Peyer's patch (tissue), 4 donors: Measurements from ENCODE around the gene GUCY2D. TPM values are rescaled to one million over a fixed set of nuclear protein-coding genes. Genes with fewer than 3 reads are reported as not detected.
A peak's percentile ranks its signal among the peaks of the same experiment; 100 is the strongest.

Source experiments
- DNase-seq, 3 donors: peaks; one replicate each; pipeline ENCODE4 v3.0.0-alpha.2; 2017 to 2019
- H3K27ac ChIP-seq, 4 donors: fragments of 200-600 bp; sonication (generic); one replicate each; pipeline ENCODE4 v1.5.1; 2016 to 2019
- H3K27me3 ChIP-seq, 2 donors: fragments of 200-600 bp; sonication (generic); one replicate each; pipeline ENCODE4 v1.5.1; 2019
- H3K36me3 ChIP-seq, 3 donors: fragments of 200-600 bp; sonication (generic); one replicate each; pipeline ENCODE4 v1.5.1; 2016 to 2019
- H3K4me1 ChIP-seq, 4 donors: fragments of 200-600 bp; sonication (generic); one replicate each; pipeline ENCODE4 v1.5.1; 2016 to 2019
- H3K4me3 ChIP-seq, 4 donors: fragments of 200-600 bp; sonication (generic); 1 replicate in 3 of 4; 2 replicates in 1 of 4; pipeline ENCODE4 v1.5.1; 2016 to 2019; ENCODE audit warnings: mild to moderate bottlenecking in 1 of 4
- H3K9me3 ChIP-seq, 4 donors: fragments of 200-600 bp; sonication (generic); one replicate each; pipeline ENCODE4 v1.5.1; 2016 to 2019; ENCODE audit warnings: mild to moderate bottlenecking in 1 of 4
- CTCF ChIP-seq, 6 experiments: fragments of 450-650 bp in 4 of 6; fragments of 200-600 bp in 2 of 6; sonication (generic) in 1 of 6; IDR thresholded peaks; one replicate each; pipeline ENCODE4 v1.5.1; 2017 to 2019; ENCODE audit warnings: antibody characterized with exemption in 6 of 6, mild to moderate bottlenecking in 3 of 6, moderate library complexity in 1 of 6
- POLR2A ChIP-seq, 2 donors: fragments of 450-650 bp; IDR thresholded peaks; one replicate each; pipeline ENCODE4 v1.5.1; 2017; ENCODE audit warnings: antibody characterized with exemption in 2 of 2, mild to moderate bottlenecking in 2 of 2, moderate library complexity in 2 of 2
- total RNA-seq, 4 donors: library from RNA; depleted of rRNA; stranded (reverse); fragments of >200 nt; gene quantifications; one replicate each; pipeline ENCODE4 v1.1.0, GENCODE V29; 2016

GUCY2D gene
- total RNA-seq, 4 donors from 2014 or later, result not detected

- no peak for TF ChIP-seq POLR2A (IDR thresholded peaks at IDR 0.05)
- no peak for TF ChIP-seq CTCF (IDR thresholded peaks at IDR 0.05)
- Histone ChIP-seq H3K4me1 (peaks cover 0 to 16% (median 4%) of the 10 kb centered on the region in 4 donors), H3K27me3 (peaks cover 0 to 6% of the 10 kb centered on the region in 2 donors), H3K9me3 (no peaks in the 10 kb centered on the region), H3K4me3 (no peak overlapping the region), H3K36me3 (no peaks in the 10 kb centered on the region), H3K27ac (no peak overlapping the region)
- no peak for DNase-seq
Measured at GRCh38 chr17:8012045-8012580, 9.7 kb downstream of the GUCY2D start.

GRCh38 chr17:8012996-8013640 lies 10.7 kb downstream of the GUCY2D start:
- DNase-seq, result no peak
- Histone ChIP-seq H3K36me3 (no peaks in the 10 kb centered on the region), H3K9me3 (no peaks in the 10 kb centered on the region), H3K4me3 (no peak overlapping the region), H3K27ac (no peak overlapping the region), H3K4me1 (peaks cover 0 to 18% (median 4%) of the 10 kb centered on the region in 4 donors), H3K27me3 (peaks cover 0 to 6% of the 10 kb centered on the region in 2 donors)
- no peak for TF ChIP-seq CTCF (IDR thresholded peaks at IDR 0.05)
- no peak for TF ChIP-seq POLR2A (IDR thresholded peaks at IDR 0.05)

GRCh38 chr17:8013731-8014557 lies 11.5 kb downstream of the GUCY2D start:
- TF ChIP-seq POLR2A (IDR thresholded peaks at IDR 0.05) (no peak), CTCF (IDR thresholded peaks at IDR 0.05) (no peak)
- peaks cover 0 to 6% of the 10 kb centered on the region in 2 donors for H3K27me3 ChIP-seq
- no peak overlapping the region for H3K4me3 ChIP-seq
- no peaks in the 10 kb centered on the region for H3K9me3 ChIP-seq
- H3K27ac ChIP-seq, result no peak overlapping the region
- no peaks in the 10 kb centered on the region for H3K36me3 ChIP-seq
- peaks cover 0 to 18% (median 4%) of the 10 kb centered on the region in 4 donors for H3K4me1 ChIP-seq
- no peak for DNase-seq

- Histone ChIP-seq H3K9me3 (no peaks in the 10 kb centered on the region), H3K4me3 (no peak overlapping the region), H3K36me3 (no peaks in the 10 kb centered on the region), H3K27ac (no peak overlapping the region), H3K4me1 (peaks cover 0 to 18% (median 4%) of the 10 kb centered on the region in 4 donors), H3K27me3 (peaks cover 0 to 6% of the 10 kb centered on the region in 2 donors)
- TF ChIP-seq POLR2A (IDR thresholded peaks at IDR 0.05), result no peak
- no peak for TF ChIP-seq CTCF (IDR thresholded peaks at IDR 0.05)
- DNase-seq, result no peak
Measured at GRCh38 chr17:8014558-8014850, 12.1 kb downstream of the GUCY2D start.

GRCh38 chr17:8015236-8015956 lies 13.0 kb downstream of the GUCY2D start:
- Histone ChIP-seq H3K9me3 (no peaks in the 10 kb centered on the region), H3K36me3 (no peaks in the 10 kb centered on the region), H3K4me1 (peaks cover 0 to 18% (median 4%) of the 10 kb centered on the region in 4 donors), H3K27ac (no peak overlapping the region), H3K4me3 (peak overlapping the region in 2 of 4 donors; percentile 37 to 54), H3K27me3 (peaks cover 0 to 6% of the 10 kb centered on the region in 2 donors)
- no peak for DNase-seq
- no peak for TF ChIP-seq POLR2A (IDR thresholded peaks at IDR 0.05)
- TF ChIP-seq CTCF (IDR thresholded peaks at IDR 0.05), result no peak
